Endothelial cell of umbilical vein (primary cell): Measurements from ENCODE around the gene STH. TPM values are rescaled to one million over a fixed set of nuclear protein-coding genes. Genes with fewer than 3 reads are reported as not detected.

Experiments
- BruUV-seq: library from RNA; stranded (reverse); fragments of 400-500 nt; replicated peaks from 2 replicates; lab custom pipeline; 2021; lab: Mats Ljungman, UMichigan
- CTCF ChIA-PET: fragments of 300-600, 350-600 bp; sonication (Branson Sonifier 250); formaldehyde crosslinking; loops from one replicate; lab custom pipeline; 2021; ENCODE audit warnings: antibody characterized with exemption, inconsistent platforms; lab: Charles Lee
- POLR2A ChIA-PET: fragments of 300-600, 350-600 bp; sonication (Branson Sonifier 250); formaldehyde crosslinking; loops from one replicate; lab custom pipeline; 2021; ENCODE audit warnings: antibody characterized with exemption, inconsistent platforms; lab: Charles Lee
- DNase-seq: peaks from one replicate; pipeline ENCODE4 v3.0.0-alpha.2; 2011; ENCODE audit warnings: low read depth, low spot score
- FAIRE-seq: peaks from 2 replicates; lab custom pipeline; 2011; peaks lifted over from hg19 to GRCh38; lab: Jason Lieb, UNC
- H2AFZ ChIP-seq: 2 replicates; pipeline ENCODE4 v1.6.0; 2012; ENCODE audit warnings: low read depth, low read length, control low read depth, inconsistent platforms
- H3K27ac ChIP-seq: 2 replicates; pipeline ENCODE4 v1.5.1; 2011; ENCODE audit warnings: low read depth, mild to moderate bottlenecking, control low read depth, low read length, moderate library complexity; ENCODE audit not compliant: insufficient read depth
- H3K27me3 ChIP-seq, 2 experiments: 2 replicates each; pipeline versions ENCODE4 v1.6.0 to v1.6.1; 2011; ENCODE audit warnings: low read length in 2 of 2, mixed read lengths in 1 of 2; ENCODE audit not compliant: control insufficient read depth in 2 of 2, insufficient read depth in 2 of 2
- H3K36me3 ChIP-seq, 2 experiments: 2 replicates in 1 of 2; 3 replicates in 1 of 2; pipeline ENCODE4 v1.5.1; 2011; ENCODE audit warnings: low read length in 2 of 2, mild to moderate bottlenecking in 1 of 2, moderate library complexity in 1 of 2; ENCODE audit not compliant: control insufficient read depth in 2 of 2, insufficient read depth in 2 of 2; ENCODE audit errors: extremely low read depth in 1 of 2
- H3K4me1 ChIP-seq: 3 replicates; pipeline ENCODE4 v1.5.1; 2011; ENCODE audit warnings: mild to moderate bottlenecking, low read length; ENCODE audit not compliant: control insufficient read depth, insufficient read depth; ENCODE audit errors: extremely low read depth
- H3K4me2 ChIP-seq: 2 replicates; pipeline ENCODE4 v1.6.1; 2011; ENCODE audit warnings: low read length, control low read depth, mixed read lengths; ENCODE audit not compliant: insufficient read depth
- H3K4me3 ChIP-seq, 3 experiments: fragments of 200-600 bp in 1 of 3; sonication (generic), shearing (Covaris generic) in 1 of 3; replicated peaks in 1 of 3; 2 replicates each; pipeline ENCODE4 v1.5.1; 2011 to 2016; ENCODE audit warnings: control low read depth in 3 of 3, low read length in 3 of 3, mild to moderate bottlenecking in 2 of 3, inconsistent platforms in 1 of 3, low read depth in 1 of 3, moderate library complexity in 1 of 3; ENCODE audit not compliant: insufficient read depth in 1 of 3
- H3K79me2 ChIP-seq: 2 replicates; pipeline ENCODE4 v1.6.0; 2012; ENCODE audit warnings: low read length, inconsistent platforms; ENCODE audit not compliant: control insufficient read depth, insufficient read depth
- H3K9ac ChIP-seq: replicated peaks from 2 replicates; pipeline ENCODE3; 2011; ENCODE audit warnings: low read length, control low read depth; ENCODE audit not compliant: insufficient read depth; ENCODE audit errors: extremely low read depth
- H3K9me1 ChIP-seq: replicated peaks from 3 replicates; pipeline ENCODE4 v1.6.0; 2011; ENCODE audit warnings: mild to moderate bottlenecking, low read length; ENCODE audit not compliant: control insufficient read depth, insufficient read depth; ENCODE audit errors: extremely low read depth
- H3K9me3 ChIP-seq: replicated peaks from 2 replicates; pipeline ENCODE4 v1.5.1; 2012; ENCODE audit warnings: low read length, inconsistent platforms; ENCODE audit not compliant: control insufficient read depth, insufficient read depth
- H4K20me1 ChIP-seq: replicated peaks from 2 replicates; pipeline ENCODE3; 2011; ENCODE audit warnings: mild to moderate bottlenecking, low read length; ENCODE audit not compliant: control insufficient read depth, insufficient read depth; ENCODE audit errors: extremely low read depth
- EZH2 ChIP-seq: IDR thresholded peaks from 2 replicates; pipeline ENCODE4 v1.6.1; 2012; ENCODE audit warnings: borderline replicate concordance, low read depth, mild to moderate bottlenecking, moderate library complexity, low read length, inconsistent platforms; ENCODE audit not compliant: severe bottlenecking
- FOS ChIP-seq: IDR thresholded peaks from 2 replicates; pipeline ENCODE4 v1.6.1; 2011; ENCODE audit warnings: mild to moderate bottlenecking, low read length, moderate library complexity, borderline replicate concordance; ENCODE audit not compliant: insufficient read depth
- GATA2 ChIP-seq: IDR thresholded peaks from 2 replicates; pipeline ENCODE4 v1.7.0; 2011; ENCODE audit warnings: low read depth, mild to moderate bottlenecking, moderate library complexity, mixed read lengths, low read length; ENCODE audit not compliant: insufficient read length, insufficient read depth
- JUN ChIP-seq: IDR thresholded peaks from 2 replicates; pipeline ENCODE4 v1.6.1; 2011; ENCODE audit warnings: borderline replicate concordance, low read depth; ENCODE audit not compliant: insufficient read length, insufficient read depth
- MYC ChIP-seq: IDR thresholded peaks from one replicate; pipeline ENCODE4 v1.6.1; 2011; ENCODE audit warnings: mild to moderate bottlenecking, low read depth, low read length
- POLR2A ChIP-seq: IDR thresholded peaks from 2 replicates; pipeline ENCODE4 v1.6.1; 2012; ENCODE audit warnings: low read depth, mild to moderate bottlenecking, control low read depth, low read length
- POLR2AphosphoS5 ChIP-seq: IDR thresholded peaks from 2 replicates; pipeline ENCODE4 v1.6.1; 2012; ENCODE audit warnings: low read depth, mild to moderate bottlenecking, control low read depth, low read length, moderate library complexity; ENCODE audit not compliant: insufficient read depth
- dilution Hi-C: fragments of 300-500 bp; cut with MboI; formaldehyde crosslinking; loops from one replicate; pipeline ENCODE4 v1.15.0; 2019; ENCODE audit warnings: low sequenced_read_pairs; ENCODE audit not compliant: extremely low pct_ligation_motif_present
- intact Hi-C: fragments of 100-400 bp; cut with micrococcal nuclease; formaldehyde crosslinking; loops from one replicate; pipeline ENCODE4 v1.10.0; 2022
- polyA plus RNA-seq, 4 experiments: library from polyadenylated mRNA; depleted of rRNA in 3 of 4; stranded (reverse) in 3 of 4; unstranded in 1 of 4; fragments of >200 nt; gene quantifications; 2 replicates each; pipeline versions ENCODE4 v1.2.1 to v1.2.3, GENCODE V29; 2011 to 2012; ENCODE audit warnings: missing spikeins in 1 of 4
- total RNA-seq: library from RNA; stranded (reverse); gene quantifications from 2 replicates; pipeline ENCODE4 v1.2.3, GENCODE V29; 2021
- TF ChIP-seq, protein P1 (sequence below), 2 donors: IDR thresholded peaks; 1 replicate in 1 of 2; 2 replicates in 1 of 2; pipeline ENCODE4 v1.5.1; 2011; ENCODE audit warnings: low read length in 2 of 2, mild to moderate bottlenecking in 2 of 2, moderate library complexity in 2 of 2, control low read depth in 1 of 2, inconsistent platforms in 1 of 2, low read depth in 1 of 2; ENCODE audit not compliant: insufficient read depth in 1 of 2; ENCODE audit errors: extremely low read depth in 1 of 2
- TF ChIP-seq, protein P2 (sequence below): IDR thresholded peaks from 2 replicates; pipeline ENCODE4 v1.6.1; 2011; ENCODE audit not compliant: insufficient read depth, insufficient read length

The STH gene
- total and polyA plus RNA-seq, 2 donors (not counting 3 experiments of a cell fraction or from before 2014, with no cell fraction given): not detected

DNA sequence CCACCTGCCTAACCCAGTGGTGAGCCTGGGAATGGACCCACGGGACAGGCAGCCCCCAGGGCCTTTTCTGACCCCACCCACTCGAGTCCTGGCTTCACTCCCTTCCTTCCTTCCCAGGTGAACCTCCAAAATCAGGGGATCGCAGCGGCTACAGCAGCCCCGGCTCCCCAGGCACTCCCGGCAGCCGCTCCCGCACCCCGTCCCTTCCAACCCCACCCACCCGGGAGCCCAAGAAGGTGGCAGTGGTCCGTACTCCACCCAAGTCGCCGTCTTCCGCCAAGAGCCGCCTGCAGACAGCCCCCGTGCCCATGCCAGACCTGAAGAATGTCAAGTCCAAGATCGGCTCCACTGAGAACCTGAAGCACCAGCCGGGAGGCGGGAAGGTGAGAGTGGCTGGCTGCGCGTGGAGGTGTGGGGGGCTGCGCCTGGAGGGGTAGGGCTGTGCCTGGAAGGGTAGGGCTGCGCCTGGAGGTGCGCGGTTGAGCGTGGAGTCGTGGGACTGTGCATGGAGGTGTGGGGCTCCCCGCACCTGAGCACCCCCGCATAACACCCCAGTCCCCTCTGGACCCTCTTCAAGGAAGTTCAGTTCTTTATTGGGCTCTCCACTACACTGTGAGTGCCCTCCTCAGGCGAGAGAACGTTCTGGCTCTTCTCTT lies 2.6 kb upstream of the STH start:
- Histone ChIP-seq H3K9me1 (no peaks in the 10 kb centered on the region), H4K20me1 (no peaks in the 10 kb centered on the region), H3K9ac (no peak overlapping the region), H2AFZ (no peak overlapping the region), H3K79me2 (no peaks in the 10 kb centered on the region), H3K27ac (no peak overlapping the region), H3K36me3 (no peaks in the 10 kb centered on the region), H3K27me3 (no peaks in the 10 kb centered on the region), H3K9me3 (no peaks in the 10 kb centered on the region), H3K4me2 (no peak overlapping the region), H3K4me3 (no peak overlapping the region), H3K4me1 (no peaks in the 10 kb centered on the region)
- intact Hi-C loops: no loop called here
- CTCF ChIA-PET: interaction anchor here (1.1 to 1.2 kb wide), 2 partner anchors 8 to 48 kb away, joined by 3 to 5 read pairs; no protein-coding TSS in a partner anchor
- DNase-seq (no peak), FAIRE-seq (no peak)
- dilution Hi-C loops: no loop called here
- POLR2A ChIA-PET: no interaction called here
- TF ChIP-seq, protein P1, sequence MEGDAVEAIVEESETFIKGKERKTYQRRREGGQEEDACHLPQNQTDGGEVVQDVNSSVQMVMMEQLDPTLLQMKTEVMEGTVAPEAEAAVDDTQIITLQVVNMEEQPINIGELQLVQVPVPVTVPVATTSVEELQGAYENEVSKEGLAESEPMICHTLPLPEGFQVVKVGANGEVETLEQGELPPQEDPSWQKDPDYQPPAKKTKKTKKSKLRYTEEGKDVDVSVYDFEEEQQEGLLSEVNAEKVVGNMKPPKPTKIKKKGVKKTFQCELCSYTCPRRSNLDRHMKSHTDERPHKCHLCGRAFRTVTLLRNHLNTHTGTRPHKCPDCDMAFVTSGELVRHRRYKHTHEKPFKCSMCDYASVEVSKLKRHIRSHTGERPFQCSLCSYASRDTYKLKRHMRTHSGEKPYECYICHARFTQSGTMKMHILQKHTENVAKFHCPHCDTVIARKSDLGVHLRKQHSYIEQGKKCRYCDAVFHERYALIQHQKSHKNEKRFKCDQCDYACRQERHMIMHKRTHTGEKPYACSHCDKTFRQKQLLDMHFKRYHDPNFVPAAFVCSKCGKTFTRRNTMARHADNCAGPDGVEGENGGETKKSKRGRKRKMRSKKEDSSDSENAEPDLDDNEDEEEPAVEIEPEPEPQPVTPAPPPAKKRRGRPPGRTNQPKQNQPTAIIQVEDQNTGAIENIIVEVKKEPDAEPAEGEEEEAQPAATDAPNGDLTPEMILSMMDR (IDR thresholded peaks at IDR 0.05; ENCODE audit: extremely low read depth in 1 of 2, insufficient read depth in 1 of 2, low read depth in 1 of 2, low read length in 2 of 2): no peak
- TF ChIP-seq MYC: no peak
- TF ChIP-seq POLR2A: no peak
- TF ChIP-seq, protein P2, sequence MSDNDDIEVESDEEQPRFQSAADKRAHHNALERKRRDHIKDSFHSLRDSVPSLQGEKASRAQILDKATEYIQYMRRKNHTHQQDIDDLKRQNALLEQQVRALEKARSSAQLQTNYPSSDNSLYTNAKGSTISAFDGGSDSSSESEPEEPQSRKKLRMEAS: no peak
- no peak for TF ChIP-seq EZH2
- TF ChIP-seq FOS: no peak
- no peak for TF ChIP-seq POLR2AphosphoS5
- TF ChIP-seq GATA2: no peak
- no peak for TF ChIP-seq JUN
- BruUV-seq: no TSS peak
